ENCODE measurements around the gene TMEM43. TPM values are rescaled to one million over a fixed set of nuclear protein-coding genes. Genes with fewer than 3 reads are reported as not detected.

TMEM43 gene
- total RNA-seq, 1 donor from 2014 or later, result 86.3 TPM

- H3K27me3 ChIP-seq, result no peaks in the 10 kb centered on the region
- H3K27ac ChIP-seq, result no peak overlapping the region
- intact Hi-C loops (cut with DNase I), result no loop called here
- H3K9me3 ChIP-seq, result no peaks in the 10 kb centered on the region
- no peak overlapping the region for H3K4me3 ChIP-seq
- no peak for ATAC-seq
- TF ChIP-seq CTCF (IDR thresholded peaks at IDR 0.05), result no peak
- peaks cover 18% of the 10 kb centered on the region for H3K4me1 ChIP-seq
- DNase-seq, result no peak
- H3K36me3 ChIP-seq, result peaks cover 60% of the 10 kb centered on the region
These were observed 5.4 kb downstream of the TMEM43 start for GRCh38 chr3:14130230-14130629.

DNA sequence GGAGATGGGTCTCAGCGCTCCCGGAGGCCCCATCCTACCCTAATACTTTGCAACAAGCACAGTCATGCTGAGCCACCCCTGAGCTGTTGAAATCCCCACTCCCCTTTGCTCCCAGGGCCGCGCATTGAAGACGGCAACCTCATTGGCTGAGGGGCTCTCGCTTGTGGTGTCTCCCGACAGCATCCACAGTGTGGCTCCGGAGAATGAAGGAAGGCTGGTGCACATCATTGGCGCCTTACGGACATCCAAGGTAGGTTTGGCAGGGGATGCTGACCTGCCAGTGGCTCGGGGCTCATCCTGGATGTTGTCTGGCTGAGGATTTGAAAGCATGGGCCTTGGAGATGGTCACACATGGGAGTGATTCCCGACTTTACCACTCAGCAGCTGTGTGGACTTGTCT, 5.9 kb downstream of the TMEM43 start:
- no peak for TF ChIP-seq CTCF (IDR thresholded peaks at IDR 0.05)
- Histone ChIP-seq H3K4me1 (peaks cover 18% of the 10 kb centered on the region), H3K4me3 (no peak overlapping the region), H3K36me3 (peaks cover 65% of the 10 kb centered on the region), H3K27me3 (no peaks in the 10 kb centered on the region), H3K27ac (no peak overlapping the region), H3K9me3 (no peaks in the 10 kb centered on the region)
- DNase-seq (no peak), ATAC-seq (no peak)
- intact Hi-C loops (cut with DNase I), result no loop called here

- Histone ChIP-seq H3K36me3 (peaks cover 69% of the 10 kb centered on the region), H3K4me3 (no peak overlapping the region), H3K27me3 (no peaks in the 10 kb centered on the region), H3K4me1 (peaks cover 13% of the 10 kb centered on the region), H3K27ac (no peak overlapping the region), H3K9me3 (no peaks in the 10 kb centered on the region)
- TF ChIP-seq CTCF (IDR thresholded peaks at IDR 0.05), result no peak
- ATAC-seq (no peak), DNase-seq (no peak)
- intact Hi-C loops (cut with DNase I), result no loop called here
These were observed 6.3 kb downstream of the TMEM43 start for GRCh38 chr3:14131134-14131533.

DNA sequence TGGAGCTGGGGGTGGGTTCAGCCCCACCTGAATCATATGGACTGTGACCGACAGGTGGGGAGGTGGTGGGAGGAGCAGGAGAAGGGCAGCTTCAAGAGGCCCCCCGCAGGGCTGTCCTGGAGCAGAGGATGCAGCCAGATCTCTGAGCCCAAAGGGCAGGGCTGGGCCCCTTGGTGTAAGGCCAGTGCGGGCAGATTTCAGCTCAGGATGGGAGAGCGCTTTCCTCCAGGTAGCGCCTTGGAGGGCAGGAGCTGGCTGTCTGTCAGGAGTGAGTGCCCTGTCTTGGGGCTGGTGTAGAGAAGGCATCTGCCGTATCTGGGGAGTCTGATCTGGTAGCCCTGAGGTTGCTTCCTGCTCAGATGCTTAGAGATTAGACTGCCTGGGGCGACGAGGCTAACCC, 7.3 kb downstream of the TMEM43 start:
- H3K4me1 ChIP-seq, result peaks cover 4% of the 10 kb centered on the region
- intact Hi-C loops (cut with DNase I), result no loop called here
- no peak for ATAC-seq

DNA sequence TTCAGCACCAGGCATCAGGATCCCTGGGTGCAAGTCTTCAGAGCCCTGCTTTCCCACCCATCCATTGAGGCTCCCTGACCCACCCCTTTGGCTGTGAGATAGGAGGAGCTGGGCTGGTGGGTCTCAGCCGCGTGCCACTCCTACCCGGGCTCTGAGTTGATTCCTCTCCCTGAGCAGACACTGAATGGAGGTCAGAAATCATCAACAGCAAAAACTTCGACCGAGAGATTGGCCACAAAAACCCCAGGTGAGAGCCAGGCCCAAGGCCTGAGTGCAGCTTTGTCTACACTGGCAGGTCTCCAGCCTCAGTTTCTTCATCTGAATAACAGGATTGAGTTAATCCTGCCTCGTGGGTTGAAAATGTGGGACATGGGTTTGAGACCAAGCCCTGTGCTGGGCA, 7.8 kb downstream of the TMEM43 start:
- ATAC-seq (no peak), DNase-seq (no peak)
- H3K36me3 ChIP-seq, result peaks cover 82% of the 10 kb centered on the region
- H3K27ac ChIP-seq, result no peak overlapping the region
- H3K9me3 ChIP-seq, result no peaks in the 10 kb centered on the region
- no peaks in the 10 kb centered on the region for H3K4me1 ChIP-seq
- no peak overlapping the region for H3K4me3 ChIP-seq
- H3K27me3 ChIP-seq, result no peaks in the 10 kb centered on the region
- intact Hi-C loops (cut with DNase I), result no loop called here
- TF ChIP-seq CTCF (IDR thresholded peaks at IDR 0.05), result no peak

More for the DNA sequence above, 7.3 kb downstream of the TMEM43 start:
- Histone ChIP-seq H3K36me3 (peaks cover 79% of the 10 kb centered on the region), H3K27me3 (no peaks in the 10 kb centered on the region), H3K9me3 (no peaks in the 10 kb centered on the region), H3K27ac (no peak overlapping the region), H3K4me3 (no peak overlapping the region)
- DNase-seq, result no peak
- TF ChIP-seq CTCF (IDR thresholded peaks at IDR 0.05), result no peak

- Histone ChIP-seq H3K27ac (no peak overlapping the region), H3K27me3 (no peaks in the 10 kb centered on the region), H3K4me1 (no peaks in the 10 kb centered on the region), H3K4me3 (no peak overlapping the region), H3K36me3 (peaks cover 87% of the 10 kb centered on the region), H3K9me3 (no peaks in the 10 kb centered on the region)
- DNase-seq (no peak), ATAC-seq (peak; percentile 21)
- intact Hi-C loops (cut with DNase I), result no loop called here
- TF ChIP-seq CTCF (IDR thresholded peaks at IDR 0.05), result no peak
These were observed 8.4 kb downstream of the TMEM43 start for GRCh38 chr3:14133188-14133800.
